GM04504 (cell line): ENCODE results near the gene UBQLNL.

Source experiments
- DNase-seq: peaks from one replicate; pipeline ENCODE4 v3.0.0-alpha.2; 2012; ENCODE audit warnings: low read depth

Gene UBQLNL

DNA sequence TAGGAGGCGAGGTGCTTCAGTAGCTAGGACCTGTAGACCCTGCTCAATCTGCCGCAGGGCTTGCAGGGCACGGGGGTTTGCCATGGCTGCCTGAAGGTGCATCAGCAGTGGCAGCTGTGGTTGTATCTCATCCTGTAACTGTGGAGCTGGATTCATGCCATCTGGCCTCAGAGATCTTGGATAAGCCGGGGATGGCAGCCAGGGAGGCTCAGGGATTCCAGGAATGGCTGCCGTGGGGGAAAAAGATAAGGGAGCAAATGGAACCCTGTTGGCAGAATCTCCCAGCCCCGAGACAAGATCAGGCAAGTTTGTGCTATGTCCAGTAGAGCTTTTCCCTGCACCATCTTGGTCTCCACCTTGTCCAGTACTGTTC is 8.6 kb downstream of the UBQLNL start:
- DNase-seq: no peak

DNA sequence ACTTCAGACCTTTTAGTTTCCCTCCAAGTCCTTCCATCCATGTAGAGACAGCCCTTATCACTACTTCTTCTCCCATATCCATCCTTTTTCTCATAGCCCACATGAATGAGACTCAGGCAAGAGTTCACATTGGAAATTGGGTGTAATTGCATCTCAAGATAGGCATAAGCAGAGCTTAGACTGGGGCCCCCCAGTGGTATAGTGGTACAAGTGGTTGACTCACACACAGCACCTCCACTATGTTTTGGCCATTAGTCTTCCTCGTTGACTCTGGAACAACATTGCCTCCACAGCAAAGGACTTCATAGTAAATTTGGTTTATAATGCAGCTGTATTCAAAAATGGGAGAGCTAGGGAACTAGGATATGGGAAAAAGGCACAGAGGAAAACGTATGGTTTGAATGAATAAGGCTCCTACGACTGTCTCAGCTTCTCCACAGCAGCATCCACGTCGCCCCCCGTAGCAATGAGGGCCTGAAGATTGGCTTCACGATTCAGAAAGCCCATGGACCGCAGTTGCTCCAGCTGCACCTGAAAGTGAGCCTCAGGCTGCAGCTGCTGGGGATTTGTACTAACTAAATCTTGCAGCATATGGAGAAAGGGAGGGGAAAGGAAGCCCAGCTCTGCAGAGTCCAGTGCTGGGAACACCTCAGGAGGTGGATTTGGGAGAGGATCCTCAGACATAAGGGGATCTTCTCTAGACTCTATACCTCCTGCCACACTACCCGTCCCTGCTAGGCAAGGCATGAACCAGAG is 9.1 kb downstream of the UBQLNL start:
- DNase-seq: no peak

DNA sequence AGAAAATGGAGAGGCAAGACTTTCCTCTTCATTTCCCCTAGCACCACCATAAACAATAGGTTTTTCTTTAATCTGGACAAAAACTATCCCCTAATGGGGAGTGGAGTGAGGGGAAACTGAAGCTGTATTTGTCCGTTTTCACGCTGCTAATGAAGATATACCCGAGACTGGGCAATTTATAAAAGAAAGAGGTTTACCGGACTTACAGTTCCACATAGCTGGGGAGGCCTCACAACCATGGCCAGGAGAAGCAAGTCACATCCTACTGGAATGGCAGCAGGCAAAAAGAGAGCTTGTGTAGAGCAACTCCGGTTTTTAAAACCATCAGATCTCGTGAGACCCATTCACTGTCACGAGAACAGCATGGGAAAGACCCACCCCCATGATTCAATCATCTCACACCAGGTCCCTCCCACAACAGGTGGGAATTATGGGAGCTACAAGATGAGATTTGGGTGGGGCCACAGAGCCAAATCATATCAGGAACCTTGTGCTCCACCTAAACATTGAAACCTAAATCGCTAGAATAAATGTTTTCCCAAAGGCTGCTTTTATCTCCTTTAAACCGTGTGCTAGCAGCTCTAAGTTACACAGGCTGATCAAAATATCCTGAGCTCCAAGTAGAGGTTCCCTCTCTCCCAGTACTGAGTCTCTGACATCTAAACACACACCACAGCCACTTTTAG is 11.0 kb downstream of the UBQLNL start:
- DNase-seq: no peak

DNA sequence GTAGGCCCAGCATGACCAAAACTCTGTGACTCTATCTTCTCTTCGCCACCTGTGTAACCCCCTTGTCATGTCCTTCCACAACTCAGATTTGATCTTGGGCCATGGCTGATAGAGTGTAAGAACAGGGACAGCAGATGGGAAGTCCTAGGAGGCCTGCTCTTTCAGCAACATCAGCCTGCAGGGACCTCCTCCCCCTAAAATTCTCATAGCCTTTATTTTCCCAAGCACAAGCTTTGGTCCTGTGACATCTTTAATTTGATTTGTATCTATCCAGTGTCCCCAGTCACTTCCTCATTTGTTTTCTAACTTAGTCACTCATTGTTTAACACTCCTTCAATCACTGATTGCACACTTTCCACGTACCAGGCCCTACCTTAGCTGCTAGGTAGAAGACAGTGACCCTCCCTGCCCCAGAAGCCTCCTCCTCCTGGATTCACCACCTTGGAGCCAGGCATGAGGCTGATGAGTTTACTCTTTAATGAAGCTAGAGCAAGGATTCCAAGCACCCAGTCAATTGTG is 12.0 kb downstream of the UBQLNL start:
- DNase-seq: no peak

DNA sequence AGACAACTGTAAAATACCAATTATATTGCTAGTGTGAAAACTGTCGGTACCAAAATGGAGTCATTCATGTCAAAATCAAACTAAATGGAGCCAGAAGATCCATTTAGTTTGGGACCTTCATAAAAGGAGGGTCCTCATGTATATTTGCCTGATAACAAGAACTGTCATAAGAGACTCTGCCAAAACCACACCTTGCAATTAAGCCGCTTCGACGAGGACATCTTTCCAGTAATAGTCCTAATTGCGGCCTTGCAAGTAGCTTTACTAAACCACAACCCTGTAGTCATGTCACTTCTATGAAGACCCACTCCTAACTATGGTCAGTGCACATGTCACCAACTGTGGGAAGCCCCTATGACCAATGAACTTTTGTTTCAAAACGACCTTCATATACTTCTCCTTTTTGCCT is 16.1 kb downstream of the UBQLNL start:
- DNase-seq: no peak

DNA sequence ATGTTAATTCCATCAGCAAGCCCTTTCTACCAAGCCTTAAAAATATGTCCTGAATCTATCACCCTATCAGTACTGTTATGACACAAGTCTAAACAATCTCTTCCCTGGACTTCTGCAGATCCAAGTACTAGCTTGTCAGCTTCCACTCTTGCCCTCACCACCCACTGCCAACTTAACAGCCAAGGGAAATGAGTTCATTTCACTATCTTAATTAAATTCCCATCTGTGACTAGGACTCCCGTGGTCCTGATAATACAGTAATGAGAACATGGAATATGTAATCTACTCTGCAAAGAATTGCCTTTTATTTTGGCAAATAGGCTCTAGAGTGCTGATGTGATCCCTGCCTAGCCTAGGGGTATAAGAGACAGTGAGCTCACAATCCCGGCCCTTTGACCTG is 16.8 kb downstream of the UBQLNL start:
- no peak for DNase-seq

DNA sequence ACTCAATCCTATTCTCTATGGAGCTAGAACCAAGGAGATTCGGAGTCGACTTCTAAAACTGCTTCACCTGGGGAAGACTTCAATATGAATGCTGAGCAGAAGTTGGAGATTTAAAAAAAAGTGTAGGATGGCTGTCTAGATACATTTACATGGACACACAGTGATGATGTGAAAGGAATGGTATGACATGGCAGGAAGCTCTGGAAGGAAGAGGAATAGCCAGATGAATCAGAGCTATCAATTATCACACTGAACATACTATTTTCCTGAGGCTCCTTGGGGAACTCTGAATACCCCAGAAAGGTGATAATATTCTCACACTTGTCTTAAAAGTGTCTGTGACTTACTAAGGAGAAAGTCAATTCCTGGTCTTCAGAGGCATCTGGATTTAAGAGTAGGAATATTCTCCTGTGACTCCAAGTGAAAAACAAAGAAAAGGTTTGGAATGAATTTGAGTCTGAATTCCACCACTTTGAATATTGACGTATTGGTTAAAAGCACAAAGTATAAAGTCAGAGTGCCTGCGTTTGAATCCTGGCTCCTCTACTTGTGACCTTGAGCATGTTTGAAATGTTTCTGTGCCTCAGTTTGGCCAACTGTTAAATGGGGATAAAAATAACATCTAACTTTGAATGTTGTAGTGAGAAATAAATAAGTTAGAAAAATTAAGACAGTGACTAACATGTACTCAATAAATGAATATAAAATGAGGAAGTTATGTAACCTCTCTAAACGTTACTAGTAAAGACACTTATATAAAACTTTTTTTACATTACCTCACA is 26.7 kb downstream of the UBQLNL start:
- DNase-seq: peak; percentile 6

DNA sequence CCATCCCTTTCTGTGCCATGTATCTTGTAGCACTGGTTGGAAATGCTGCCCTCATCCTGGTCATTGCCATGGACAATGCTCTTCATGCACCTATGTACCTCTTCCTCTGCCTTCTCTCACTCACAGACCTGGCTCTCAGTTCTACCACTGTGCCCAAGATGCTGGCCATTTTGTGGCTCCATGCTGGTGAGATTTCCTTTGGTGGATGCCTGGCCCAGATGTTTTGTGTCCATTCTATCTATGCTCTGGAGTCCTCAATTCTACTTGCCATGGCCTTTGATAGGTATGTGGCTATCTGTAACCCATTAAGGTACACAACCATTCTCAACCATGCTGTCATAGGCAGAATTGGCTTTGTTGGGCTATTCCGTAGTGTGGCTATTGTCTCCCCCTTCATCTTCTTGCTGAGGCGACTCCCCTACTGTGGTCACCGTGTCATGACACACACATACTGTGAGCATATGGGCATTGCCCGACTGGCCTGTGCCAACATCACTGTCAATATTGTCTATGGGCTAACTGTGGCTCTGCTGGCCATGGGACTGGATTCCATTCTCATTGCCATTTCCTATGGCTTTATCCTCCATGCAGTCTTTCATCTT is 27.6 kb downstream of the UBQLNL start:
- DNase-seq: no peak

DNA sequence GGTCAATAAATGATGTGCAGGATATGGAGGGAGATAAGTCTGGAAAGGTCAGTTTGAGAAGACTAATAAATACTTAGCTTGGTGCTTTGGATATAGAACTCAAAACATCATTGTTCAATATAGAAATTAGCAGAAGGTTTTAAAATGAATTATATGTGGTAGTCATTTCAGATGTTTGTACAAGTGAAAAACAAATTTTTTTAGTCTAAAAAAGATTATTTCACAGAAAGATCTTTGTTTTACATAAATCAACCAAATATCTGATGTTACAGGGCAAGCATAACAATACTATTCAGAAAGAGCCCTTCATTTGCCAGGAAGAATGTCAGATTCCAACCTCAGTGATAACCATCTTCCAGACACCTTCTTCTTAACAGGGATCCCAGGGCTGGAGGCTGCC is 28.1 kb downstream of the UBQLNL start, which contains the start of gene OR52D1:
Gene OR52D1 (plus strand): TSS at position 301 of the 400 bp plus-strand sequence. CDS start 22 bp downstream, at position 323.
- no peak for DNase-seq

DNA sequence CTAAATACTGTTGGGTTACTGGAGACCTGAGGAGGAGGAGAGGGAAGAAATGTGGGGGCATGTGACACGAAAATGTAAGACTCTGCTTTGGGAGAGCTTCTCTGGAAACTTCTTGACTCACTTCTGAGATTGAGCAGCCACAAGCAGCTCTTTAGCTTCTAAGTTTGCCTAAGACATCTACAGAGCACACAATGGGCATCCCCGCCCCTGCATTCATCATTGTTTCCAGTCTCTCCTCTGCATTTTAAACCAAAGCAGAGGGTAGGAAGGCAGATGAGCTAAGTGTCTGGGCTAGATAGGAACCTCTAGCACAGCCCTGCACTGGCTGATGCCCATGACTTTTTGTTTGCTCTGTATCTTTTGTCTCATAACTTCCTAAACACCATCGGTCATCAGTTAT is 30.1 kb downstream of the UBQLNL start:
- no peak for DNase-seq

DNA sequence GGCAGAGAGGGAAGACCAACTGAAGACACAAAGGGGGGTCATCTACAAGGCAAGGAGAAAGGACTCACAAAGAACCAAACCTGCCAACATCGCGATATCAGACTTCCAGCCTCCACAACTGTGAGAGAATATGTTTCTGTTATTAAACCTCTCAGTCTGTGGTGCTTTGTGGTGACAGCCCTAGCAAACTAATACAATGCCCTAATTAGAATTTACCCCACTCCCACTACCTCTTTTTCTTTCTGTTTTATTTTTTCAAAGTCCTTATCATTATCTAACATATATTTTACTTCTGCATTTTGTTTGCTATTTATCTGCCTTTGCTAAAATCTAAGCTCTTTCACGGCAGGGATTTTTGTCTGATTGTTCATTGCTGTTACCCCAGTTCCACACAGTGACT is 30.5 kb downstream of the UBQLNL start:
- no peak for DNase-seq

DNA sequence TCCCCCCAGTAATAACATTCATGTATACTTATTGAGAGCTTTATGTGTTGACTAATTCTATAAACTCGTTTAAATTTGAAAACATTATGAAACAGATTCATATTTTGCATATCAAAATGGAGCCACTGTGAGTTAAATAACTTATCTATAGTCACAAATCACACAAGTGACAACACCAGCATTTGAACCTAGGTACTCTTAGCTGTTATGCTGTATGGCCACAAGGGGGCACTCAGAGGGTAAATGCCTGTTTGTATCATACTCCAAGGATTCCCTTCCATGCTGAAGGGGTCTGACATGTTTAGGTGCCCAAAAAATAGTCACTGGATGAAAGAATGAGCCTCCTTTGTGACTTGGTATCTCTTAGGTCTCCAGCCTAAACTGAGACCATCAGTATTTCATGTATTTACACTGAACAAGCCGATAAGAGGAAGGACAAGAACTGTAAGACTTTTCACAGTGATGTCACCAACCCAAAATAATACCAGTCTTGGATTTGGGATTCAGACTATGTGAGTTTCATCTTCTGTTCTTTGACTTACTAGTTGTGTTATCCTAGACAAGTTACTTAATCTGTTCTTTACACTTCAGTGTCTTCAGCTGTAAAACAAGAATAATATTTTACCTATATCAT is 40.2 kb downstream of the UBQLNL start:
- DNase-seq: peak; percentile 18

DNA sequence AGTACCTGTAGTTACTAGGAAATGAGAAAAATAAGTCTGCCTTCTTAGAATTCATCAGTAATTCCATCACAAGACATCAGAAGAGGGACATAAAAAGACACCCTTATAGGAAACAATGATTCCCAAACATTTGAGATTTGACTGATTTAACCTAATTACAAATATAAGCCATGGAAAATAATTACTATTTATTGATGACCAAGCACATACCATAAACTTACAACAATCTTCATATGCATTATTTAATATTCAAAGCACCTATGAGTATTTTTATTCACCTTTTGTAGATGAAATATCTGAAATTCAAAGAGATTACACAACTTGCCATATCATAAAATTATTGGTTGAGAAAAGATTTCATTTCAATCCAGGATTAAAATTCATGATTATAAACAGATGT is 42.6 kb downstream of the UBQLNL start:
- DNase-seq: no peak

DNA sequence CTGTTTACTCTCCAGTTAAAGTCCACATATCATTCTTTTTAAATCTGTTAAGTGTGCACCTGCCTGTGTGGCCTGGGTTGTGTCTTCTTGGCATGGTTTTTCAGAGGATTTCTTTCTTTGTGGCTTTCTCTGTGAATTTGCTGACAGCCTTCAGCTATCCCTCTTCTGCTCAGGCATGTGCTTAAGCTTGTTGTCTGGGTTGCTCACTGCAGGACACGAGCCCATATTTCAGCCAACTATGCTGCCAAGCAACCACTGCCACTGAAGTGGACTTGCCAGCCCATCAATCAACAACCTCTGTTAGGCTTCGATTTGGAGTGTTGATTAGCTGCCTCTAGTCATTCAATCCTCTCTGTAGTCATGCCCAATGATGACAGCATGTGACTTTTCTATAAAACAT is 49.0 kb downstream of the UBQLNL start:
- no peak for DNase-seq
